Measurements from ENCODE around the gene LEMD1. TPM values are rescaled to one million over a fixed set of nuclear protein-coding genes. Genes with fewer than 3 reads are reported as not detected.
"Not testable (repeated sequence)": the region's sequence is repeated elsewhere in the genome, so short reads cannot be mapped to it uniquely, and the experiment has no call there.

The LEMD1 gene
- polyA plus RNA-seq, 1 donor from 2014 or later = 67.6 TPM

- Histone ChIP-seq H3K4me2 (ENCODE audit: low read length) (no peak overlapping the region), H3K27ac (ENCODE audit: low read length) (no peak overlapping the region)
Observed at GRCh38 chr1:205407970-205408369, 13.9 kb downstream of the LEMD1 start.

DNA sequence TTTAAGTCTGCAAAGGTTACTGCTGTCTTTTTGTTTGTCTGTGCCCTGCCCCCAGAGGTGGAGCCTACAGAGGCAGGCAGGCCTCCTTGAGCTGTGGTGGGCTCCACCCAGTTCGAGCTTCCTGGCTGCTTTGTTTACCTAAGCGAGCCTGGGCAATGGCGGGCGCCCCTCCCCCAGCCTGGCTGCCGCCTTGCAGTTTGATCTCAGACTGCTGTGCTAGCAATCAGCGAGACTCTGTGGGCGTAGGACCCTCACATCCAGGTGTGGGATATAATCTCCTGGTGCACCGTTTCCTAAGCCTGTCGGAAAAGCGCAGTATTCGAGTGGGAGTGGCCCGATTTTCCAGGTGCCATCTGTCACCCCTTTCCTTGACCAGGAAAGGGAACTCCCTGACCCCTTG lies 15.6 kb downstream of the LEMD1 start:
- not testable (repeated sequence) for H3K9me3 ChIP-seq (ENCODE audit: low read length); H3F3A ChIP-seq (ENCODE audit: insufficient read depth, low read length, poor library complexity, severe bottlenecking); H3K4me2 ChIP-seq (ENCODE audit: low read length); H3K27me3 ChIP-seq (ENCODE audit: insufficient read depth, low read depth, low read length); H3K9ac ChIP-seq (ENCODE audit: low read length); H3K27ac ChIP-seq (ENCODE audit: low read length); H3K9me2 ChIP-seq (ENCODE audit: insufficient read depth, low read length); H3K36me3 ChIP-seq (ENCODE audit: insufficient read depth, low read length); H3K4me3 ChIP-seq (ENCODE audit: low read length); H3K79me2 ChIP-seq (replicated peaks; ENCODE audit: insufficient read depth, low read length); H2AFZ ChIP-seq (ENCODE audit: low read depth, low read length); H4K20me1 ChIP-seq (ENCODE audit: insufficient read depth)

More at GRCh38 chr1:205407970-205408369, 13.9 kb downstream of the LEMD1 start:
- H3K9me2 ChIP-seq (ENCODE audit: insufficient read depth, low read length) = no peaks in the 10 kb centered on the region
- peaks cover 6% of the 10 kb centered on the region for H3K36me3 ChIP-seq (ENCODE audit: insufficient read depth, low read length)
- no peaks in the 10 kb centered on the region for H3K27me3 ChIP-seq (ENCODE audit: insufficient read depth, low read depth, low read length)
- H3K79me2 ChIP-seq (replicated peaks; ENCODE audit: insufficient read depth, low read length) = no peaks in the 10 kb centered on the region
- no peak overlapping the region for H3K9ac ChIP-seq (ENCODE audit: low read length)
- TF ChIP-seq, protein P1, sequence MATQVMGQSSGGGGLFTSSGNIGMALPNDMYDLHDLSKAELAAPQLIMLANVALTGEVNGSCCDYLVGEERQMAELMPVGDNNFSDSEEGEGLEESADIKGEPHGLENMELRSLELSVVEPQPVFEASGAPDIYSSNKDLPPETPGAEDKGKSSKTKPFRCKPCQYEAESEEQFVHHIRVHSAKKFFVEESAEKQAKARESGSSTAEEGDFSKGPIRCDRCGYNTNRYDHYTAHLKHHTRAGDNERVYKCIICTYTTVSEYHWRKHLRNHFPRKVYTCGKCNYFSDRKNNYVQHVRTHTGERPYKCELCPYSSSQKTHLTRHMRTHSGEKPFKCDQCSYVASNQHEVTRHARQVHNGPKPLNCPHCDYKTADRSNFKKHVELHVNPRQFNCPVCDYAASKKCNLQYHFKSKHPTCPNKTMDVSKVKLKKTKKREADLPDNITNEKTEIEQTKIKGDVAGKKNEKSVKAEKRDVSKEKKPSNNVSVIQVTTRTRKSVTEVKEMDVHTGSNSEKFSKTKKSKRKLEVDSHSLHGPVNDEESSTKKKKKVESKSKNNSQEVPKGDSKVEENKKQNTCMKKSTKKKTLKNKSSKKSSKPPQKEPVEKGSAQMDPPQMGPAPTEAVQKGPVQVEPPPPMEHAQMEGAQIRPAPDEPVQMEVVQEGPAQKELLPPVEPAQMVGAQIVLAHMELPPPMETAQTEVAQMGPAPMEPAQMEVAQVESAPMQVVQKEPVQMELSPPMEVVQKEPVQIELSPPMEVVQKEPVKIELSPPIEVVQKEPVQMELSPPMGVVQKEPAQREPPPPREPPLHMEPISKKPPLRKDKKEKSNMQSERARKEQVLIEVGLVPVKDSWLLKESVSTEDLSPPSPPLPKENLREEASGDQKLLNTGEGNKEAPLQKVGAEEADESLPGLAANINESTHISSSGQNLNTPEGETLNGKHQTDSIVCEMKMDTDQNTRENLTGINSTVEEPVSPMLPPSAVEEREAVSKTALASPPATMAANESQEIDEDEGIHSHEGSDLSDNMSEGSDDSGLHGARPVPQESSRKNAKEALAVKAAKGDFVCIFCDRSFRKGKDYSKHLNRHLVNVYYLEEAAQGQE (IDR thresholded peaks at IDR 0.05; ENCODE audit: borderline replicate concordance) = no peak
- TF ChIP-seq CTCF (IDR thresholded peaks at IDR 0.05; ENCODE audit: poor library complexity, severe bottlenecking) (no peak), POLR2AphosphoS5 (IDR thresholded peaks at IDR 0.05) (no peak), EZH2 (IDR thresholded peaks at IDR 0.05; ENCODE audit: borderline replicate concordance, insufficient read depth, low read length, poor library complexity, severe bottlenecking) (no peak), SMC3 (conservative IDR thresholded peaks at IDR 0.05; ENCODE audit: poor library complexity) (no peak), EP300 (conservative IDR thresholded peaks at IDR 0.05; ENCODE audit: poor library complexity, severe bottlenecking) (no peak), TAF1 (IDR thresholded peaks at IDR 0.05; ENCODE audit: low read depth) (no peak), RAD21 (conservative IDR thresholded peaks at IDR 0.05) (no peak), MXI1 (conservative IDR thresholded peaks at IDR 0.05; ENCODE audit: poor library complexity, severe bottlenecking) (no peak)
- no peaks in the 10 kb centered on the region for H3K9me3 ChIP-seq (ENCODE audit: low read length)
- H3F3A ChIP-seq (ENCODE audit: insufficient read depth, low read length, poor library complexity, severe bottlenecking) = no peaks in the 10 kb centered on the region
- no peak overlapping the region for H3K4me3 ChIP-seq (ENCODE audit: low read length)
- H2AFZ ChIP-seq (ENCODE audit: low read depth, low read length) = no peak overlapping the region
- H4K20me1 ChIP-seq (ENCODE audit: insufficient read depth) = no peaks in the 10 kb centered on the region

- not testable (repeated sequence) for H3K9me3 ChIP-seq (ENCODE audit: low read length); H3K27ac ChIP-seq (ENCODE audit: low read length); H2AFZ ChIP-seq (ENCODE audit: low read depth, low read length); H3K9ac ChIP-seq (ENCODE audit: low read length); H3F3A ChIP-seq (ENCODE audit: insufficient read depth, low read length, poor library complexity, severe bottlenecking); H3K79me2 ChIP-seq (replicated peaks; ENCODE audit: insufficient read depth, low read length); H3K27me3 ChIP-seq (ENCODE audit: insufficient read depth, low read depth, low read length); H3K4me3 ChIP-seq (ENCODE audit: low read length); H4K20me1 ChIP-seq (ENCODE audit: insufficient read depth); H3K36me3 ChIP-seq (ENCODE audit: insufficient read depth, low read length); H3K9me2 ChIP-seq (ENCODE audit: insufficient read depth, low read length); H3K4me2 ChIP-seq (ENCODE audit: low read length)
Observed at GRCh38 chr1:205404484-205404883, 17.4 kb downstream of the LEMD1 start.
